Measurements from ENCODE around the gene PLD4.

Gene PLD4

DNA sequence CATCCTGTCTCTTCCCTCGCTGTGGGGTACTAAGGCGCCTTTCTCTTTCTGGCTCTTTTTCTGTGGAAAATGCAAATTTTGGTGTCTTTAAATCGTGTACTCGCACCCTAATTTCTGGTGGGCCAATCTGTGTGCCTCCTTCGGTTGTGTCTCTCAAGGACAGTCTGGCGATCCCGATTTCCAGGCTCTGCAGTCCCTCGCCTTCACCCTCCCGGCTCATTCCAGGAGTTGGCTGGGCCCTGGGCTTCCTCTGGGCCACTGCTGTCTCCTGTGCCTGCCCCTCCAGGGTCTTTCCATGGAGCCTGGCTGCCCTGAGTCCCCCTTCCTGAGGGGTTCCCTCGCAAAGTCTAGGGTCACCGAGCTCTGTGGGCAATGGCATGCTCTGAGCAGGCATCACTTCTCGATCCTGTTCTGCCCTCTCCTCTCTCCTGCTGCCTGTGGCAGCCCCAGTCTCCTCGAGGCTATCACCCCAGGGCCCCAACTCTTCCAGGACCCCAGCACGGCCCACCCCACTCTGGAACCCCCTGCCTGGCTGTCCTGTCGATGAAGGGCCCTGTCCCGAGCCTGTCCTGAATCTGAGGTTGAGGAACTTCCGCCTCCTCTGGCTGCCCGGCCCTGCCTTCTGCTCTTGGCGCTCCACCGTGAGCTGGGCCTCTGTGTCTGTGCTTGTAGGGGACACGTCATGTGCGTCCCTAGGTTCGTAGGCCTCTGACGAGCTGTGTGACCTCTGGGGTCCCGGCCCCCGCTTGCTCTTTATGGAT, 29.4 kb downstream of the PLD4 start:
- DNase-seq (ENCODE audit: low read depth in 4 of 4, low spot score in 1 of 4), result no peak

DNA sequence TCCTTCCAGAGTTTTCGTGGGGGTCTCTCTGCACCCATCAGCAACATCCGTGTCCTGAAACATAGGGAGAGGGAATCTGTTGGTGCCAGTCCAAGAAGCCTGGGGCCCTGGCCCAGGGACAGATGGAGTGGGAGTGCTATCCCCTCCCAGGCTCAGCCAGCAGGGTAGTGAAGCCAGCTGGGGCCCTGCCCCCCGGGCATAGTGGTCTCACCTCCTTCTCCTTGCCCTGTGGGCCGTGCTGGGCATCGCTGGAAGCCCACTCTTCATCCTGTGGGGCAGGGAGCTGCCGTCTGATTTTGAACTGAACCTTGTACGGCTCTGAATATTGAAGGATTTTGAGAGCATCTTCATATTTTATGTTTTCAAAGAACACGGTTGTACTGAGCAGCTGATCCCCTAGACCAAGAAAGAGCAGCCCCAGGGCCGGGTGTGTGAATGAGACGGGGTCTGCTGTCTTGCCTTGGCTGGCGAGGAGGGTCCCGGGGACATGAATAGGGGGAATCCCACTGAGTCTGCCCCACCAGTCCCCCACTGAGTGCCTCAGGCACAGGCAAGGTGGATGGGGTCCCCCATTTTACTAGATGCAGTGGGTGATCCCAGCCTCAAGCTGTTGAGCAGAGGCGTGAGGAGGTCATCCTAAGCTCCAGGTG, 30.2 kb downstream of the PLD4 start:
- DNase-seq (ENCODE audit: low read depth in 4 of 4, low spot score in 1 of 4), result no peak

DNA sequence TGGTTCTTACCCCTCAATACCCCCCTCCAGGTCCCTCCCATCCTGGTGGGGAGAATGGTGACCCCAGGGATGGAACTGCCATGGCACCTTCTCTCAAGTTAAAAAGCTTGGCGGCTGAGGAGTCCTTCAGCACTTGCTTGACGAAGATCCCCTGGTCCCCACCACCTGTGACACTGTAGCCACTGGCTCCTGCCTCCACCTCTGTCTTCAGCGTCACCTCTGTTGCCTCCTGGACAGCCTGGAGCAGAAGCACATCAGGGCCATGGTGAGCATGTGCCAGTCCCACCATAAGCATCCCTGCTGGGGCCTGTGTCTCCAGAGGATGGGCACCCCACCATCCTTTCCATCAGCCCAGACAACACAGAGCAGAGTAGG, 30.7 kb downstream of the PLD4 start:
- no peak for DNase-seq (ENCODE audit: low read depth in 4 of 4, low spot score in 1 of 4)

DNA sequence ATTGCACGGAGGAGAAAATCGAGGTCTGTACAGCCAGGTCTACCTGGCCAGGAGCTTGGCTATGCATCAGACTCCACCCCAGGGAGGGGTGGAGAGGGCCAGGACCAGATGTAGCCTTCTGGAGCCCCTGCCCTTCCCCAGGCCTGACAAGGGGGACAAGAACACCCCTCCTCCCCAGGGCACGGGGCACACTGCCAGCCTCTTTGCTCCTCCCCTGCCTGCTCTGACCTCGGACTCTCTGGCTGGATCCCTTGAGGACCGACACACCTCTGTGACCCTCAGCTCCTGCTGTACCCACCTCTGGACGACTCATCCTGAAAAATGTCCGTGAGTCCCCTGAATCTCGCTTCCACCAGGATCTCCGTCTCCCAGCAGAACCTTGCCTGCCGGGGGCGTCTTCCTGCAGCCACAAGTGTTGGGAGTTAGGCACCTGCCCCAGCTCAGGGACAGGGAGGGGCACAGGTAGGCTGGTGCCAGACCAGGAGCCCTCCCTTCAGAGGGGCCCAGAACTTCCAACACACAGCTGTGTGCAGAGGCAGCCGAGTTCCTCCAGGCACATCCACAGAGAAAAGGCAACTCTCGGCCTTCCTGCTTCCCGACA, 31.7 kb downstream of the PLD4 start:
- no peak for DNase-seq (ENCODE audit: low read depth in 4 of 4, low spot score in 1 of 4)

DNA sequence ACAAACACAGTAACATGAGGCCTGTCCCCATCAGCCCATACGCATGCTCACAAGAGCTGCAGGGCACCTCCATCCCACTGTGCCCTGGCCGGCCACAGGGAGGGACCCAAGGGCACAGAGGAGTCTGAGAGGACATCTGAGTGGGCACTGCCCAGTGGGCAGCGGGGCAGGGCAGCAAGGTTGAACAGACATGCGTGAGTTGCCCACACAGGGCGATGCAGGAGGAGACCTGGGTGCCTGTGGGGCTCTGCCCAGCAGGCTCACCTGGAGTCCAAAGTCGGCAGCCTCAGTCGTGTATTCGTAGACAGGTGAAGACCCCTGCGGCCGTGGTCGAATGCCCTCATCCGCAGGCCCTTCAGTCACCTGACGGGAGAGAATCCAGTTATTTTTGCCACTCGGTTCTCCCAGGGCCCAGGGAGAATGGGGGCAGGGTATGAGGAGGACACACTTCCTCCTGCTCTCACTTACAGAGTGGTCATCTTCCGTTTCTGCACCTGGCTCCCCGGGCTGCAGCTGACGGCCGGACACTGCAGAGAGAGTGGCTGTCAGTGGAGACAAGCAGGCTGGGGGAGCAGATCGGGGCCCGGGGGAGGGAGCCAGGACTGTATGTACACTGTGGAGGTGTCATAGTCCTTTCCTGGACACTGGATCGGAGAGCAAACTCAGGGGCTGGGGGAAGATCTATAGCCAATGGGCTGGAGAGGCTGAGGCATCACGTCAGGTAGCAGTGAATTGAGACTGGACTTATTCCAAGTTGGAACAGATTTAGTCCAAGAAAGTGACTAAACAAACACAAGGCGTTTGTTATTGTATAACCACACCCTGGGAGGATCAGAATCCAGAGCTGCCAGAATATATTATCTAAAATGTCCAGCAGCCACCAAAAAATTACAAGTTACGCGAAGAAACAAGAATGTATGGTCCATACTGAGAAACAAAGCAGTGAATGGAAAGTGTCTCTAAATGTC, 32.8 kb downstream of the PLD4 start:
- no peak for DNase-seq (ENCODE audit: low read depth in 4 of 4, low spot score in 1 of 4)

DNA sequence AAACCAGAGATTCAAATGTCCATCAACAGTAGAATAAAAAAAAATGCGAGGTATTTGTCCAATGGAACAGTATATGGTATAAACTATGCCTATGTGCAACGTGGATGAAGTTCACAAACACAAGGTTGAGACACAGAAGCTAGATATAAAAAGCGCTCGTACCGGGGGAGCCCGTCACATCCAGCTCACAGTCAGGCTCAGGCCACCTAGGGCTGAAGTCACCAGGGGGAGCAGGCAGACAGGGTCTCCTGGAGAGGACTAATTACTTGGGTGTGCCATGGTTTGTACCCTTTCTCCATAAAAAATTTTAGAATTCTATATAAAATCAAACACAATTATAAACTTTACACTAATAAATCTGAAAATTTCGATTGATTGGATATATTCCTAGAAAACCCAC, 39.9 kb downstream of the PLD4 start:
- no peak for DNase-seq (ENCODE audit: low read depth in 4 of 4, low spot score in 1 of 4)

DNA sequence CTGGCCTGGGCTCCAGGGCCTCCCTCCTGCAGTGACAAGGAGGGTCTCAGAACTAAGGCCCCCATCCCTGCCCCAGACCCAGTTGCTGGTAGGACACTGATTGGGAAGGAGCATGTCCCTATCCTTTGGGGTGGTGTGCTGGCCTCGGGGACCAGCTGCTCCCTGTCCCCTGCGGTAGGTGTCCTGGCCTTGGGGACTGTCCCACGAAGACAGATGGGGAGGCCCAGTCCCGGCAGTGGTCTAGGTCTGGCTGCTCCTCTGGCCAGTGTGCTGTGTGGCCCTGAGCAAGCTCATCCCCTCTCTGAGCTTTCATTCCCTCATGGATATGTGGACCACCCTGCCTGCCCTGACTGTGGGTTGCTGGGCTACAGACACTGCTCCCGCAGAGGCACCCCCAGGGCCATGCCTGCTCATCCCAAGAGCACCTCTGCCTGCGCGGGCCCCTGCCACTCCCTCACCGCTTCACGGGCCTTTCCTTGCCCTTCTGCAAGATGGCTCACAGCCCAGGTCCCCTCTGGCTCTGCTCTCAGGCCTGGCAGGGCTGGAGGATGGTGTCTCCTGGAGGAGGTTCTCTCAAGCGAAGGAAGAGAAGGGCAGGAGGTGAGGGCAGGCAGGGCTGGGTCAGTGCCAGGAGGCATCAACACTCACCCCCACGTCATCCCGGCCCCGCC, 41.0 kb downstream of the PLD4 start:
- no peak for DNase-seq (ENCODE audit: low read depth in 4 of 4, low spot score in 1 of 4)

DNA sequence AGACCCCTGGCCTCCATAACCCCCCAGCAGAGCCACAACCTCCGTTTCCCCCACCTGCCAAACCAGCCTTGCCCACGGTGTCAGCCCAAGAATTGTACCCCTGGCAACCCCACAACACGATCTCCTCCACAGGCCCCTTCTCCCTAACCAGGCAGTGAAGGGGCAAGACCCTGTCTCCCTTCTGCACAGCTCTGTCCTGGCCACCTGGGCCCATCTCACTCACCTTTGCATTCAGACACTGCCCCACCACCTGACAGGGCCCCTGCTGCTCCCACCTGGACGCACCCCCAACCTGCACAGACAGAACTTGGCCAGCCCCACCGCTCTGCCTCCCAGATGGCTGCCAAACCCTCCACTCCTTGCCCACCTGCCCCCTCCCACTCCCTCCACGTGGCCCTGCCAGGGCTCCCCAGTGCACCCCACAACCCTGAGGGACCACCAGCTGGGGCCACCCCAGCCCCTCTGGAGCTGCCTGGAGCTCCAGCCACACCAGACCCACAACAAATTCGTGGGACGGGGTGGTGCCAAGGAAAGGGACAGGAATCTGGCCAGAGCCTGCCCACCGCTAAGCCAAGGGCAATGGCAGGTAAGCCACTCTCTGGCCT, 41.7 kb downstream of the PLD4 start:
- DNase-seq (ENCODE audit: low read depth in 4 of 4, low spot score in 1 of 4), result no peak

DNA sequence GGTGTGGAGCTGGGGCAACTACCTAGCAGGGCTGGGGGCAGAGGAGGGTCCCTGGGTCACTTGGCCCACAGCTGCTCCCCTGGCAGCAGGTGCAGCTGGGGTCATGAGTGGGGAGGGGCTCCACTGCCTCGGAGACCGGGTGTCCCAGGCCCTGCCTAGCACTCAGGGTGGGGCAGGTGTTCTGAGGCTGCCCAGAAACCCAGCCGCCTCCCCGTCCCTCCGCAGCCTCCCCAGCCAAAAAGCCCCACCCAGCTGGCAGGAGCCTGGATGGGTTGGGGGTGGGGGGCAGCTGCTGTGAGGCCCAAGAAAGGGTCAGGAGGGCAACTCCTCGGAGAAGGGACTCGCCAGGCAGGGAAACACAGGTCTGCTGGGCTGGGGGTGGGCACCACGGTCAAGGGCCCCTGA, 42.3 kb downstream of the PLD4 start:
- DNase-seq (ENCODE audit: low read depth in 4 of 4, low spot score in 1 of 4), result no peak

DNA sequence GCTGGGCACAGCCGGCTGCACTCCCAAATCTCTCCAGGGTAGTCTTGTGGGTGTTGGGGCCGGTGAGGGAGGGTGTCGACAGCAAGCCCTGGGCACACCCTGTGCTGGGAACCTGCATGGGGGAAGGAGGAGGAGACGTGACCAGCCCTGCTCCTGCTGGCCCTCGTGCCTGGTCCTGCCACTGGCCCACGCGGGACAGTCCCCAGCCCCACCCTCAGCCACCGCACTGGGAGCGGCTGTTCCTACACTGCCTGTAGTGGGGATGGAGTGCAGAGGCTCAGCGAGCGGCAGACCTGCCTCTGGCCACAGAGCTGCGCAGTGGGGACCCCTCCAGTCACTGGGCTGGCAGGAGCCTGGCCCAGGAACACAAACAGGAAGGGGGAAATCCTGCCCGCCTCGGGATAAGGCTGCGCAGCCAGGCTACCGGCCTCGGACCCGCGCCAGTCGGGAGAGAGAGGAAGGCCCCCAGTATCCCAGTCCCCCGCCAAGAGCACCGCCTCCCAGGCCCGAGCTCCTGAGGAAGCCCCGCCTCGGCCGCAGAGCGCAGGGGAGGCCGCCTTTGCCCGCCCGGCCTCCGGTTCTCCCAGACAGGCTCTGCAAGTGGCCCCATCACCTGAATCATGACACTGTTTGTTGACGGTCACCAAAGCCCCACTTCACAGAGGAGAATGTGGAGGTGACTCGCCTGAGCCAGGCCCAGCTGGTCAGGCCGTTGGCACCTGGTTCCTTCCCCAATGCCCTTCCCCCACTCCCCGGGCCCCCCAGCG, 42.9 kb downstream of the PLD4 start:
- no peak for DNase-seq (ENCODE audit: low read depth in 4 of 4, low spot score in 1 of 4)

DNA sequence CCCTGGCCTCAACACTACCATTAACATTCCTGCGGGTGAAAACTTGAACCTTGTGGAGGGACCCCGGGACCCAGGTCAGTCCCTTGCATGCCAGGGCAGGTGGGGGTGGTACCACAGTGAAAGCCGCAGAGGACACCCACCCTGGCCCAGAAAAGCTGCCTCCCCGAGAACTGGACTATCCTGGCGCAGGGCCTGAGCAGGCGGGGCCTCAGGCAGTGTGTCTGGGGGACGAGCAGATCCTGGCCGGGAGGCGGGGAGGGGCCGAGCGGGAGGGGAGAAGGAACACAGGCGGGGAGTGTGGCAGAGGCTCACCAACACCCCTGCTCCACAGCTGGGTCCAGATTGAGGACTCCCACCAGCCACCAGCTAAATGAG, 43.5 kb downstream of the PLD4 start:
- DNase-seq (ENCODE audit: low read depth in 4 of 4, low spot score in 1 of 4), result no peak

DNA sequence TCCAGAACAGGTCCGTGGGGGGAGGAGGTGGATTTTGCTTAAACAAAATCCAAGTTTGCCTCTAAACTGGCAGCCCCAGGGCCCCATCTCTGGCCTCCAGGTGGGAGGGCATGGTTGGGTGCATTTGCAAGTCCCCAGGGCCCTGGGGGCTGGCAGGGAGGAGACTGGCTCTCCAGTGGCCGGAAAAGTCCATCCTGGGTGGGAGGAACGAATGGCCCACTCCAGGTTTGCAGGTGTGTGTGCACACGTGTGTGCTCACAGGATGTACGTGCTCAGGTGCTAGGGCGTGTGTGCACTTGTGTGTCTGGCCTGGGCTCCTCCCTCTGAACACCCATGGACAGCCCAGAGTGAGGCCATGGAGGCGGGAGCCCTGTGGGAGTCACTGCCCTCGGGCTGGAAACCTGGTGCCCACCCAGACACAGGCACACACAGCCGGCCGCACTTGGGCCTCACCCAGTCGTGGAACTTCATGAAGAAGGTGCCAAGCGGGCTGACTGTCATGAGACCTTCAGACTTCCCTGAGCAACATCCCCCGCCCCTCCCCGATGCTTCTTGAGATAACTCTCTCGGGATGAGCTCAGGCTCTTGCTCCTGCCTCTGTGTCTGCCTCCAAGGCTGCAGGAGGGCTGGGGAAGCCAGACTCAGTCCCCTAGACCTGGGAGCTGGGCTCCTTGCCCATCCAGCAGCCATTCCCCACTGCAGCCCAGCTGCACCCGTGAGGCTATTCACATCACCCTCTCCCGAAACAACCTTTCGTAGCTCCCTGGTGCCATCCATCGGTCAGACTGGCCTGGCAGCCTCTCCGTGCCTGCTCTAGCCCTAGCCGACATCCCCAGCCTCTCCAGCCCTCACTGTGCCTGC, 44.1 kb downstream of the PLD4 start:
- DNase-seq (ENCODE audit: low read depth in 4 of 4, low spot score in 1 of 4), result no peak

DNA sequence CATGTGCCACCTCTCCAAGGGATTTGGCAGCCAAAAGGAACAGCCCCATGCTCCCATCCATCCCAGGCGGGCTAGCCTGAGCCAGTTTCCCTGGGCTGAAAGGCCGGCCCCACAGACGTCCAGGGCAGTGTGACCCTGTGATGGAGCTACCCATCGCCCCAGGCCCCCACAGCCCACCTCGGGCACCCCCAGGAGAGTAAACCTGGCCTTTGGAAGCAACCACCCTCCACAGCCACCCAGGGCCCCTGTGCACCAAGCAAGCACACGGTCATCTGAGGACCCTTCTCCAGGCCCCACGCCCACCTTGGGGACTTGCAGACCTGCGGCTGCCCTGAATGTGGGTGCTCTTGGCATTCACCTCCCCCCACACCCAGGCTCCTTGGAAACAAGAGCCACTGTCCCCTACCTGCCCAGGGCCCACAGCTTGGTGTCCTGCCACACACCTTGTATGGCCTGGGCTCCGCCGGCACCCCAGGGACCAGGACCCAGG, 45.1 kb downstream of the PLD4 start:
- no peak for DNase-seq (ENCODE audit: low read depth in 4 of 4, low spot score in 1 of 4)

DNA sequence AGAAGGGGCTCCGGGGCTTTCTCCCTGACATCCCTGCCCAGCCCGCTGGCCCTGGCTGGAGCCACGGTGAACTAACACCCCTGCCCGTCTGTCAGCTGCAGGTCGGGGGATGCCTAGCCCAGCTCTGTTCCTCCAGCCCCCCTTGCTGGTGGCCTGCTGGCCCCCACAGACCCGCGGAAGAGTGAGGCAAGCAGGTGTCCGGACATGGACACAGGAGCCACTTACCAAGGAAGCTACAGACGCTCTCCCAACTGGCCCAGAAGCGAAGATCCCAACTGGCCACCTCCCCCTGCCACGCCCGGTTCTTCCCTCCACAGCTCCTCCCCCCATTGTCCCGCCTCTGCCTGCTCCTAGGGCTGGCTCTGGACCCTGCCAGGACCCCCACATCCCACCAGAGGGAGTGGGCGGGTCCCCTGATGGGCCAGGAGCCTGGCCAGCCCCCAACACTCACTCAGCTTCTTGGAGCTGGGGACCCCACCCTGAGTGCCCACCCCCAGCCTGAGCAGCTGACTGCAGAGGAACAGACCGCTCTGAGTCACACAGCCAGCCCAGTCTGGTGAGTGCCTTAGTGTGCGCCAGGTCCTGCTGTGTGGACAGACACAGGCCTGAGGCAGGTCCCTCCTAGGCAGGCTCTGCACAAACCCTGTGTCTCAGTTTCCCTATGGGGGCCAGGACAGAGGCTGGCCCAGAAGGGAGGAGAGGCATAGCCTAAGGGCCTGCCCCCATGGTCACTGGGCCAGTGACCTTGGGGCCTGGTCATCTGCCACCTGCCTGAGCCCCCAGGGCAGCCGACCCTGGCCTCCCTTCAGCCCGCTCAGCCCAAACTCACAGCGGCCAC, 45.8 kb downstream of the PLD4 start:
- no peak for DNase-seq (ENCODE audit: low read depth in 4 of 4, low spot score in 1 of 4)

DNA sequence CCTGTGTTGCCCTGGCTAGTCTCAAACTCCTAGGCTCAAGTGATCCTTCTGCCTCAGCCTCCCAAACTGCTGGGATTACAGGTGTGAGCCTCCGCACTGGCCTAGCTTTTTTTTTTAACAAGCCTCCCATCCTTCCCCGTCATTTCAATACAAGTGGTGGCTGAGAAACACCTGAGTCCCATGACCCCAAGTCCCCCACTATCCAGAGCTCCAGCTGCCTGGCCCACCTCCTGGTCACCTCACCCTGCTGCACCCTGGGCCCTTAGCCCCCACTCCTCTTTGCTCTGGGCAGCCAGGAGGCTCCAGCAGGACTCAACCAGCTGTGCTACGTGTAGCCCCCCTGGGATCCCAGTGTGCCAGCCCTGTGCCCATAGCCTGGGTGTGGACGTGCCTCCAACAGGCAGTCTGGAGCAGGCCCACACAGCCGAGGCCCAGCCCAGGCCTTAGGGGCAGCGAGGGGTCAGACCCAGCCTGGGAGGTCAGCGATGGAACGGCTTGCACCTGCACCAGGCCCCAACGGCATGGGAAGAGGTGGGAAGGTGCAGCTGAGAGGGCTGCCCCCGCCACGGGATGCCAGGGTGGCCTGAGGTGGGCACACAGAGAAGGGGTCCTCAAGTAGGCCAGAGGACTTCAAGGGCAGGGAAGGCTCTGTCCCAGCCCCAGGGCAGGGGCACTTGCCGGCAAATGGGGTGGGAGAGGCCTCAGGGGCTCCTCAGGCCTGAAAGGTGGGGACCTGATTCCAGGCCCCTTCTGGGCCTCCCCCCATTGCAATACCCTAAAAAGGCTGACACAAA, 47.0 kb downstream of the PLD4 start:
- no peak for DNase-seq (ENCODE audit: low read depth in 4 of 4, low spot score in 1 of 4)

DNA sequence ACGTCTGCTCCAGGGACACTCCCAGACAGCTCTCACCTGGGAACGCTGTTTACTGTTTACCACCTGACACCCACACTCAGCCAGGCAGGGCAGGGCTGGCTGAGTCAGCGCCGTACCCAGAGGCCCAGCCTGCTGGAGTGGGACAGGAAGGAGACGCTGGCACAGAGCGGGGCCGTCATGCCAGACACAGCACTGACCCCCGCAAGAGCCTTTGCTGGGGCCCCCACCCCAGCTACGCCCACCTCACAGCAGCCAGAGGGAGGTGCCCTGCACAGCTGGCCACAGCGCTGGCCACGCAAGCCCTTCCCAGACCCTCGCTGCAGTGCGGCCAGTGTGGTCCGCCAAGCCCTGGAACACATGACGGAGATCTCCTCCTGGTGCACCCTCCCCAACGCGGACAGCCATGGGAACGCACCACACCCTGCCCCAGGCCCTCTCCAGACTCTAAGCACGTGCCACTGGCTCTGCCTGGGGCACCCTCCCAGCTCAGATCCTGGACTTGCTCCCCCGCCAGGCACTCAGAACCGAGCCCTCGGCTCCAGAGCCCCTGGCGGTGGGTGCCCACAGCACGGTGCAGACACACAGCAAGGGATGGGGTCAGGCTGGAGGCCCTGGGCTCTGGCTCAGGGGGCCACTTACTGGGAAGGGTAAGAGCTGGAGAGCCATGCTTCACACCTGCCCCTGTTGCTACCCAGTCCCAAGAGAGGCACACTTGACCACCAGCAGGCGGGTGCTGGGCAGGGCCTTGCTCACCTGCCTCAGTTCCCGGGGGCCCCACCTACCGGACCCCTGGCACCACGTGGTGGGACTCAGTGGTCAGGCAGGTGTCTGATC, 47.8 kb downstream of the PLD4 start:
- no peak for DNase-seq (ENCODE audit: low read depth in 4 of 4, low spot score in 1 of 4)

Measured in stimulated activated CD4-positive, alpha-beta T cell treated with anti-CD3 and anti-CD28 coated beads, Interleukin-1b, Interleukin-23, amount 100 ng/mL, for 24 hours (primary cell).